ENCODE measurements around the gene SRGAP1. TPM values are rescaled to one million over a fixed set of nuclear protein-coding genes. Genes with fewer than 3 reads are reported as not detected.

Gene SRGAP1
- total RNA-seq, 6 experiments from 2014 or later: 1.3 to 5.0 (median 3.0) TPM

DNA sequence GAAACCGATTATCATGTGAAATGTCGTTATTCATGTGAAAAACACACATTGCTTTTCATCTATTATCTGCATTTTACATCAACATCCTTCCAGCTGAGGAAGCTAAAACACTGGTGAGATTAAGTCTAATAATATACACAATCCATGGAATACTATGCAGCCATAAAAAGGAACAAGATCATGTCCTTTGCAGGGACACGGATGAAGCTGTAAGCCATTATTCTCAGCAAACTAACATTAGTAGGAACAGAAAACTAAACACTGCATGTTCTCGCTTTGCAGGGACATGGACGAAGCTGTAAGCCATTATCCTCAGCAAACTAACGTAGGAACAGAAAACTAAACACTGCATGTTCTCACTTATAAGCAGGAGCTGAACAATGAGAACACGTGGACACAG lies 359.3 kb downstream of the SRGAP1 start:
- H3K4me1 ChIP-seq: no peaks in the 10 kb centered on the region
- no peak overlapping the region for H3K4me3 ChIP-seq
- DNase-seq (no peak), ATAC-seq (no peak)
- no peaks in the 10 kb centered on the region for H3K9me3 ChIP-seq
- no peak for TF ChIP-seq POLR2A (IDR thresholded peaks at IDR 0.05)
- TF ChIP-seq, protein P1, sequence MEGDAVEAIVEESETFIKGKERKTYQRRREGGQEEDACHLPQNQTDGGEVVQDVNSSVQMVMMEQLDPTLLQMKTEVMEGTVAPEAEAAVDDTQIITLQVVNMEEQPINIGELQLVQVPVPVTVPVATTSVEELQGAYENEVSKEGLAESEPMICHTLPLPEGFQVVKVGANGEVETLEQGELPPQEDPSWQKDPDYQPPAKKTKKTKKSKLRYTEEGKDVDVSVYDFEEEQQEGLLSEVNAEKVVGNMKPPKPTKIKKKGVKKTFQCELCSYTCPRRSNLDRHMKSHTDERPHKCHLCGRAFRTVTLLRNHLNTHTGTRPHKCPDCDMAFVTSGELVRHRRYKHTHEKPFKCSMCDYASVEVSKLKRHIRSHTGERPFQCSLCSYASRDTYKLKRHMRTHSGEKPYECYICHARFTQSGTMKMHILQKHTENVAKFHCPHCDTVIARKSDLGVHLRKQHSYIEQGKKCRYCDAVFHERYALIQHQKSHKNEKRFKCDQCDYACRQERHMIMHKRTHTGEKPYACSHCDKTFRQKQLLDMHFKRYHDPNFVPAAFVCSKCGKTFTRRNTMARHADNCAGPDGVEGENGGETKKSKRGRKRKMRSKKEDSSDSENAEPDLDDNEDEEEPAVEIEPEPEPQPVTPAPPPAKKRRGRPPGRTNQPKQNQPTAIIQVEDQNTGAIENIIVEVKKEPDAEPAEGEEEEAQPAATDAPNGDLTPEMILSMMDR (IDR thresholded peaks at IDR 0.05): no peak
- peaks cover 0 to 15% (median 0%) of the 10 kb centered on the region in 4 donors for H3K36me3 ChIP-seq
- H3K27ac ChIP-seq: no peak overlapping the region
- no peaks in the 10 kb centered on the region for H3K27me3 ChIP-seq
- intact Hi-C loops (cut with DNase I): no loop called here
- WGBS (ENCODE audit: insufficient coverage, low coverage, low lambda C conversion rate, missing lambda C conversion rate): 46% methylated on average over 6 of the region's 7 CpGs

DNA sequence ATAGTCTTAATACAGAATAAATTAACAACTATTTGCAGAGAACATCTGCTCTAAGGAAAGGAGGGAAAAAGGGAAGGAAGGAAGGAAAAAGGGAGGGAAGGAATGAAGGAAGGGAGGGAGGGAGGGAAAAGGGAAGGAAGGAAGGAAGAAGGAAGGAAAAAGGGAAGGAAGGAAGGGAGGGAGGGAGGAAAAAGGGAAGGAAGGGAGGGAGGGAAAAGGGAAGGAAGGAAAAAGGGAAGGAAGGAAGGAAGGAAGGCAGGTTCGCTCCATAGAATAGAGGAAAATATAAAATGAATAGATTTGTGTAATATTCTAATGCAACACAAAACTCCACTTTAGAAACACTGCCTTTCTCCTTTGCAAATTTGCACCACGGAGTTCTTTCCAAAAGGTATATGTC lies 361.0 kb downstream of the SRGAP1 start:
- no peak for ATAC-seq
- H3K4me1 ChIP-seq: no peaks in the 10 kb centered on the region
- no peaks in the 10 kb centered on the region for H3K27me3 ChIP-seq
- no peak for DNase-seq
- intact Hi-C loops (cut with DNase I): no loop called here
- no peaks in the 10 kb centered on the region for H3K9me3 ChIP-seq
- TF ChIP-seq, protein P1 (IDR thresholded peaks at IDR 0.05): no peak
- no peak for TF ChIP-seq POLR2A (IDR thresholded peaks at IDR 0.05)
- WGBS (ENCODE audit: insufficient coverage, low coverage, low lambda C conversion rate, missing lambda C conversion rate): 96% methylated on average over 2 of the region's 2 CpGs
- no peak overlapping the region for H3K4me3 ChIP-seq
- peaks cover 0 to 15% (median 0%) of the 10 kb centered on the region in 4 donors for H3K36me3 ChIP-seq
- no peak overlapping the region for H3K27ac ChIP-seq

DNA sequence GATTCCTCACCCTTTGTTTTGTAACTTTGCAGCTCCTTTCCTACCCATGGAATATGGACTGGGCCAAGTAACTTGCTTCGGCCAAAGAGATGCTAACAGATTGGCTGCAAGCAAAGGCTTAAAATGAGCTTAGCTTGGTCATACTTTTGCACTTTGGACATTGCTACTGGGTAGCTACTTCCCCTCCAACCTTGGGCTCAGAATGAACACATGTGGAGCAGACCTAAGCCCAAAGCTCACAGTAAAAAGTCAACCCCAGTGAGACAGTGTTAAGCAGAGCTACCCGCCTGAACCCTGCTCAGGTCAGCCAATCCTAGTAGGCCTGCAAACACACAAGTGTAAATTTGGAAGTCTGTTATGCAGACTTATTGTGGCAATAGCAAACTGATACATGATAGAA lies 363.0 kb downstream of the SRGAP1 start:
- no peak for DNase-seq
- Histone ChIP-seq H3K27me3 (no peaks in the 10 kb centered on the region), H3K36me3 (peaks cover 0 to 15% (median 0%) of the 10 kb centered on the region in 4 donors), H3K4me3 (no peak overlapping the region), H3K9me3 (no peaks in the 10 kb centered on the region), H3K4me1 (no peaks in the 10 kb centered on the region), H3K27ac (no peak overlapping the region)
- 83% methylated on average over 2 of the region's 2 CpGs for WGBS (ENCODE audit: insufficient coverage, low coverage, low lambda C conversion rate, missing lambda C conversion rate)
- no peak for ATAC-seq
- intact Hi-C loops (cut with DNase I): no loop called here
- TF ChIP-seq, protein P1 (IDR thresholded peaks at IDR 0.05): no peak
- no peak for TF ChIP-seq POLR2A (IDR thresholded peaks at IDR 0.05)

Small RNAs within 50 kb of the gene (small RNA-seq; reads per million reads assigned to genes)
- gene AC020611.1 (0 reads per million in 2 experiments), gene RNU6-1009P (0 reads per million in 2 experiments)

Other genes starting within 250 kb of the SRGAP1 start
- gene DPY19L2, start 176.2 kb upstream of the SRGAP1 start, total RNA-seq: under 1 TPM in 4 of 6 experiments, not detected in 2; 0.06 to 0.29 (median 0.24) TPM
- gene RXYLT1, start 64.8 kb upstream of the SRGAP1 start, total RNA-seq: 10 to 100 TPM in 4 of 6 experiments, 1 to 10 TPM in 2; 8.8 to 10.9 (median 10.3) TPM

Data from right lobe of liver (tissue), 6 donors.